GM18867 (cell line): ENCODE data around the gene ATP2B1.
"Not testable (repeated sequence)": the region's sequence is repeated elsewhere in the genome, so short reads cannot be mapped to it uniquely, and the experiment has no call there.

Experiments used
- ATAC-seq: cut with Tn5 transposase; IDR thresholded peaks from one replicate; pipeline ENCODE4 v1.9.1; 2021; ENCODE audit warnings: mild to moderate bottlenecking, moderate library complexity; ENCODE audit not compliant: unreplicated experiment

Gene ATP2B1

GRCh38 chr12:89708565-89709156, at the start of gene ATP2B1:
TSS of gene ATP2B1 (minus strand) at chr12:89708838. CDS start at chr12:89655886, 52,952 bp downstream.
- peak; percentile 63 for ATAC-seq

DNA sequence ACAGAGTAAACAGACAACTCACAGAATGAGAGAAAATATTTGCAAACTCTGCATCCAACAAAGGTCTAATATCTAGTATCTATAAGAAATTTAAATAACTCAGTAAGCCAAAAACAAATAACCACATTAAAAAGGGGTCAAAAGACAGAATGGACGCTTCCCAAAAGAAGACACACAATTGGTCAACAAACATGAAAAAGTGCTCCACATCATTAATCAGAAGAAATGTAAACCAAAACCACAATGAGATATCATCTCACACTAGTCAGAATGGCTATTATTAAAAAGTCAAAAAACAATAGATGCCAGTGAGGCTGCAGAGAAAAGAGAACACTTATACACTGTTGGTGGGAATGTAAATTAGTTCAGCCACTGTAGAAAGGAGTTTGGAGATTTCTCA, 49.3 kb upstream of the ATP2B1 start:
- ATAC-seq: not testable (repeated sequence)

- ATAC-seq: peak; percentile 95
Measured at GRCh38 chr12:89756585-89757398, 48.2 kb upstream of the ATP2B1 start.

GRCh38 chr12:89756194-89756584, 47.6 kb upstream of the ATP2B1 start:
- ATAC-seq: peak; percentile 6

DNA sequence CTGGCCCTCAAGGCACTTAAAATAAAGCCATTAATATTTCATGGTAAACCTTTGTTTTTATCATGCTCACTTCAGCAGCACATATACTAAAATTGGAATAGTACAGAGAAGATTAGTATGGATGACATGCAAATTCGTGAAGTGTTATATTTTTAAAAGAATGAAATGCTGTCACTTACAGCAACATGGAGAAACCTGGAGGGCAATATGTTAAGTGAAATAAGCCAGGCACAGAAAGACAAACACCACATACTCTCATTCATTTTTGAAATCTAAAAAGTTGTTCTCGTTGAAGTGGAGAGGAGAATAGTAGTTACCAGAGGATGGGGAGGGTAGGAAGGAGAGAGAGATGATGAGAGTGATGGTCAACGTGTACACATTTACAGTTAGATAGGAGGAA, 45.4 kb upstream of the ATP2B1 start:
- ATAC-seq: no peak

GRCh38 chr12:89752341-89752740, 43.7 kb upstream of the ATP2B1 start:
- no peak for ATAC-seq

- no peak for ATAC-seq
Measured at GRCh38 chr12:89750389-89751351, 42.0 kb upstream of the ATP2B1 start.

- ATAC-seq: no peak
Measured at GRCh38 chr12:89748791-89749190, 40.2 kb upstream of the ATP2B1 start.

GRCh38 chr12:89745286-89745685, 36.6 kb upstream of the ATP2B1 start:
- no peak for ATAC-seq

DNA sequence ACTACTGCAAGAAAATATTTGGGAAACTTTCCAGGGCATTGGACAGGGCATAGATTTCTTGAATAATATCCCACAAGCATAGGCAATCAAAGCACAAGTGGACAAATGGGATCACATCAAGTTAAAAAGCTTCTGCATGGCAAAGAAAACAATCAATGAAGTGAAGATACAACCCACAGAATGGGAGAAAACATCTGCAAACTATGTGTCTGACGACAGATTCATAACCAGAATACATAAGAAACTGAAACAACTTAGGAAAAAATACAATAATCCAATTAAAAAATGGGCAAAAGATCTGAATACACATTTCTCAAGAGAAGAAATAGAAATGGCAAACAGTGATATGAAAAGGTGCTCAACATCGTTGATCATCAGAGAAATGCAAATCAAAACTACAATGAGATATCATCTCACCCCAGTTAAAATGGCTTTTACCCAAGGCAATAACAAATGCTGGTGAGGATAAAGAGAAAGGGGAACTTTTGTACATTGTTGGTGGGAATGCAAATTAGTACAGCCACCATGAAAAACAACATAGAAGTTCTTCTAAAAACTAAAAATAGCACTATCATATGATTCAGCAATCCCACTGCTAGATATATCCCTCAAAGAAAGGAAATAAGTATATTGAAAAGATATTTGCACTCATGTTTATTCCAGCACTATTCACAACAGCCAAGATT, 33.8 kb upstream of the ATP2B1 start:
- ATAC-seq: no peak

DNA sequence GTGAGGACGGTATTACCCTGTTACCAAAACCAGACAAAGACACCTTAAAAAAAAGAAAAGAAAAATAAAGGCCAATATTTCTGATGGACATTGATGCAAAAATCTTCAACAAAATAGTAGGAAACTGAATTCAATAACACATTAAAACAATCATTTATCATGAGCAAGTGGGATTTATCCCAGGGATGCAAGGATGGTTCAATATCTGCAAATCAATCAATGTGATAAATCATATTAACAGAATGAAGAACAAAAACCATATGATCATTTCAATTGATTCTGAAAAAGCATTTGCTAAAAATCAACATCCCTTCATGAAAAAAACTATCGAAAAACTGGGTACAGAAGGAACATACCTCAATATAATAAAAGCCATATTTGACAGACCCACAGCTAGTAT, 32.3 kb upstream of the ATP2B1 start:
- no peak for ATAC-seq

GRCh38 chr12:89736995-89737394, 28.4 kb upstream of the ATP2B1 start:
- no peak for ATAC-seq

DNA sequence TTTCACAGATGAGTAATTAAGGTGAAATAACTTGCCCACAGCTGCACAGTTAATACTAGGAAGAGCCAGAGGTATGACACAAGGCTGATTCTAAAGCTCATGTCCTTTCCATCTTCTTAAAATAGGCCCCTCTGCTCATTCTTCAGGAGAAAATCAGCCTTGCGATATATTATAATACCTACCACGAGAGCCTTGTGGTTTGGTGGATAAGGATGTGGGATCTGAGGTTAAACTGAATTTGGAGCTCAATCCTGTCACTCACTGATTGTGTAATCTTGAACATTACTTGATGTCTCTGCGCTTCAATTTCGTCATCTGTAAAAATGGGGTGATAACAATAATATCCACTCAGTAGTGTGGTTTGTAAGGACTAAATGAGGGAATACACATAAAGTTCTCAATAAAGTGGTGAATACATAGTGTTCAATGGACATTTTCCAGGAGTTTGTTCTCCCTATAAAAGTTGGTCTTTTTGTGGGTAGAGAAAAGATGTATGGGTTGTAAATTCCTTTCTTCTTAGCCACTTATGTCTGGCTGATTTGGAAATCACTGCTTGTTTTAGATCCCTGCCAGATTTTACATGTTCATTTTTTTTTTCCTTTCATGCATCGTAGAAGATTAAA, 25.1 kb upstream of the ATP2B1 start:
- no peak for ATAC-seq

DNA sequence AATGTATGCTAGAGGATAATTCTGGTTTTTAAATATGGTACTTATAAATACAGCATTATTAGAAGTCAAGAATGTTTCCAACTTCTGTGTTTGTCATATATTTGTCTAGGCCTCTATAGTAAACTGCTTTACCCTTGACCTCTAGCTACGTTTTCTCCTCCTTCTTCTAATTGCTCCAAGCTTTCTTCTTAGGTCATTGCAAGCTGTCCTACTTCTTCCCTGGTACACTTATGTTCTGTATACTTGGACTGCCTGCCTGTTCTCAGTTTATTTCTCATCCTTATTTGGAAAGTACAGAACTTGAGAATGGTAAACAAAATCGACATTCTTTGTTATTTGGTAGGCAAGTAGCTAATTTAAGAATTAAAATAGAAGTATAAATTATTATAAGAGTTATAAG, 23.9 kb upstream of the ATP2B1 start:
- ATAC-seq: no peak

DNA sequence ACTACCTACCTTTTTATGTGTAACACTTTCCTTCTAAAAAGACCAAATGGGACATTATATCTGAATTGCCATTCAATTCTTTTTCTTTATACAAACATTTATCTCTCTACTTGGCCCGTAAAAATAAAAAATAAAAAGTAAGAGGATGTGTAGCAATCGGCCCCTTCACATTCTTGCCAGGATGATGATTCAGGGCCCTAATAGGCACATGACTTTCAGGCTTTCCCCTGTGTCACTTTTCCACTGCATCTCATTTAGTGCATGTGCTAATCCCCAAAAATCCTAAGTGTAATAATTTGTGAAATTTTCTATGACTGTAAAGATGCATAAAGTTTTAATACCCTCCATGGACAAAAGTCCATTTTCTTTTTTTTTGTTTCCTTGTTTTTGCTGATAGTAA, 23.0 kb upstream of the ATP2B1 start:
- no peak for ATAC-seq

- no peak for ATAC-seq
Measured at GRCh38 chr12:89731089-89731488, 22.5 kb upstream of the ATP2B1 start.

- no peak for ATAC-seq
Measured at GRCh38 chr12:89729946-89730459, 21.4 kb upstream of the ATP2B1 start.

DNA sequence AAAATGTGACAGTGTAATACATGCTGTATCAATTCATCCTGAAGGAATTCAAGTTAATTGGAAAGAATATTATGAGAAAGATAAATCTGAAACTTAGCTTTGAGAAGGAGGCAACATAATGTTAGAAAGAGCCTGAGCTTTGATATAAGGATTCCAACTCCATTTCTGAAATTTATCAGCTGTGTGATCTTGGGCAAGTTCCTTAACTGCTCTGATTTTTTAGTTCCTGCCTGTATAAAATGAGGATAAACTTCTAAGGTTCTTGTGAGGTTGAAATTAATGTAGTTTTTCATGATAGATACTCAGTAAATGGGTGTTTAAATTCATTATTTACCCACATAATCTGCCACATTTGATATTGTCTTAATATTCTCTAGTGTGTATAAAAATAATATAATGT, 14.6 kb upstream of the ATP2B1 start:
- no peak for ATAC-seq

DNA sequence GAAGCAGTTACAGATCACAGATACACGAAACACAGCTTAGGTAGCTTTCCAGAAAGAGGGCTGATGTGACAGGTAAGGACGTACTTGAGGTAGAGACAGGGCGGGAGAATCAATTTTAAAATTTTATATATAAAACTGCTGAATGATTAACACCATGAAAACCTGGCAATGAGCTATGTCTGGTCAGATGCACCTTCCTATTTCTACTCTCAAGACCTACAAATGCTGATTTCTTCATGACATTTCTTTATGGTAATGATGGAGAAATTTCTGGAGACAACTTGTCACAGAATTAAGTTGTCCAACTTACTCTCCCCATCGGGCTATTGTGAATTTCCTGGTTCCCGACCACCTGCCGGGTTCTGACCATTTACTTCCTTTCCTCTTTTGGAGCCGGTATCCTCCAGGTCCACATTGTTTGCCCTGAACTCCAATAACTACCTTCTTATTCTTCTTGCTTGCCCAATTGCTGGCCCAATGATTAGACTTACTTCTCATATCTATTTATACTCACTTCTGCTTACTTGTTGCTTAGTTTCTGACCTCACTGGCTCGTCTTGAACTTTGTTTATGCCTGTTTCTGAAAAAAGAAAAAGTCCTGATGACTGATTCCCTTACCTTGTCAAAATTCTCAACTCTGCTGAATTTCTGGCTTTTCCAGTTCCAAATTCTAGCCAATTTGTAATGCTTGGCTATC, 12.8 kb upstream of the ATP2B1 start:
- ATAC-seq: peak; percentile 98
